K562 (cell line): Measurements from ENCODE around the gene PRSS50. TPM values are rescaled to one million over a fixed set of nuclear protein-coding genes. Genes with fewer than 3 reads are reported as not detected.

Experiments
- ATAC-seq: fragments of 200-7000 bp; cut with Tn5 transposase; 3 replicates; pipeline ENCODE4 v1.9.1; 2020; ENCODE audit warnings: moderate library complexity
- BruUV-seq: library from RNA; stranded (reverse); fragments of 400-500 nt; replicated peaks from 2 replicates; lab custom pipeline; 2021; lab: Mats Ljungman, UMichigan
- CTCF ChIA-PET: fragments of 300-600 bp; formaldehyde crosslinking; extraction: SDS; loops from one replicate; lab custom pipeline; 2021; ENCODE audit warnings: low intra/inter-chr PET ratio; lab: Yijun Ruan, JAX
- POLR2A ChIA-PET: fragments of 300-600, 350-650 bp; sonication (Branson Sonifier 250); formaldehyde crosslinking; extraction: SDS; loops from one replicate; lab custom pipeline; 2021; ENCODE audit warnings: antibody characterized with exemption, inconsistent platforms; lab: Yijun Ruan, JAX
- DNase-seq, 4 experiments: peaks; one replicate each; pipeline versions ENCODE4 v3.0.0 to v3.0.0-alpha.2; 2011 to 2018; ENCODE audit warnings: low spot score in 3 of 4, mixed read lengths in 3 of 4; ENCODE audit errors: extremely low read depth in 1 of 4
- FAIRE-seq: peaks from 2 replicates; lab custom pipeline; 2011; peaks lifted over from hg19 to GRCh38; lab: Jason Lieb, UNC
- H2AFZ ChIP-seq: 2 replicates; pipeline ENCODE4 v1.6.0; 2011; ENCODE audit warnings: low read depth, low read length, control low read depth, inconsistent platforms
- H3K27ac ChIP-seq: fragments of 200-600 bp; 3 replicates; pipeline ENCODE4 v1.8.0; 2011; ENCODE audit warnings: low read depth, mild to moderate bottlenecking, control low read depth, inconsistent platforms, low read length, moderate library complexity, mixed read lengths; ENCODE audit errors: extremely low read depth
- H3K27me3 ChIP-seq, 2 experiments: fragments of 300-600 bp in 1 of 2; 2 replicates in 1 of 2; 3 replicates in 1 of 2; pipeline versions ENCODE4 v1.6.0 to v1.8.0; 2011; ENCODE audit warnings: inconsistent platforms in 2 of 2, low read length in 2 of 2, mild to moderate bottlenecking in 1 of 2, mixed read lengths in 1 of 2, moderate library complexity in 1 of 2; ENCODE audit not compliant: control insufficient read depth in 2 of 2, insufficient read depth in 2 of 2
- H3K36me3 ChIP-seq: fragments of 300-600 bp; 3 replicates; pipeline ENCODE4 v1.8.0; 2011; ENCODE audit warnings: mild to moderate bottlenecking, low read length, inconsistent platforms; ENCODE audit not compliant: control insufficient read depth, insufficient read depth
- H3K4me1 ChIP-seq, 2 experiments: fragments of 200-600 bp in 1 of 2; replicated peaks in 1 of 2; 2 replicates in 1 of 2; 3 replicates in 1 of 2; pipeline versions ENCODE4 v1.5.1 to v1.8.0; 2011; ENCODE audit warnings: inconsistent platforms in 2 of 2, low read length in 2 of 2, mild to moderate bottlenecking in 1 of 2, mixed read lengths in 1 of 2, moderate library complexity in 1 of 2; ENCODE audit not compliant: control insufficient read depth in 2 of 2, insufficient read depth in 2 of 2
- H3K4me2 ChIP-seq: 2 replicates; pipeline ENCODE4 v1.6.1; 2011; ENCODE audit warnings: low read length, control low read depth, inconsistent platforms, mixed read lengths; ENCODE audit not compliant: insufficient read depth
- H3K4me3 ChIP-seq: fragments of 200-600 bp; sonication (generic), shearing (Covaris generic); 2 replicates; pipeline ENCODE4 v1.5.1; 2016; ENCODE audit warnings: control low read depth, inconsistent platforms
- H3K79me2 ChIP-seq: fragments of 200-600 bp; 3 replicates; pipeline ENCODE4 v1.8.0; 2011; ENCODE audit warnings: low read length, inconsistent platforms; ENCODE audit not compliant: control insufficient read depth, insufficient read depth
- H3K9ac ChIP-seq, 2 experiments: 2 replicates each; pipeline versions ENCODE4 v1.6.0 to v1.6.1; 2011; ENCODE audit warnings: low read depth in 2 of 2, low read length in 2 of 2, control low read depth in 1 of 2, inconsistent platforms in 1 of 2, mild to moderate bottlenecking in 1 of 2, mixed read lengths in 1 of 2; ENCODE audit not compliant: insufficient read depth in 1 of 2
- H3K9me1 ChIP-seq: one replicate; pipeline ENCODE4 v1.6.0; 2011; ENCODE audit warnings: inconsistent platforms, mild to moderate bottlenecking, low read length, moderate library complexity; ENCODE audit not compliant: control insufficient read depth, insufficient read depth
- H3K9me3 ChIP-seq: replicated peaks from 2 replicates; pipeline ENCODE4 v1.5.1; 2011; ENCODE audit warnings: low read depth, low read length, inconsistent platforms; ENCODE audit not compliant: control insufficient read depth, insufficient read depth
- H4K20me1 ChIP-seq: replicated peaks from 2 replicates; pipeline ENCODE4 v1.6.1; 2011; ENCODE audit warnings: low read length, inconsistent platforms, mixed read lengths; ENCODE audit not compliant: control insufficient read depth, insufficient read depth
- C11orf30 ChIP-seq: fragments of 450-650 bp; IDR thresholded peaks from 2 replicates; pipeline ENCODE4 v1.6.1; 2016; ENCODE audit warnings: low read depth, mild to moderate bottlenecking
- DACH1 ChIP-seq: fragments of 450-650 bp; IDR thresholded peaks from 2 replicates; pipeline ENCODE4 v1.6.1; 2018; ENCODE audit not compliant: partially characterized antibody
- NUFIP1 ChIP-seq: fragments of 450-650 bp; IDR thresholded peaks from 2 replicates; pipeline ENCODE4 v1.6.1; 2018; ENCODE audit not compliant: partially characterized antibody
- PRDM10 ChIP-seq: fragments of 450-650 bp; IDR thresholded peaks from 2 replicates; pipeline ENCODE4 v1.6.1; 2018; ENCODE audit not compliant: partially characterized antibody
- ZNF766 ChIP-seq: fragments of 200-800 bp; sonication (Bioruptor generic); conservative IDR thresholded peaks from 2 replicates; pipeline ENCODE4 v1.6.1; 2016; ENCODE audit warnings: missing genetic modification characterization, missing compliant biosample characterization
- WGBS: fragments of 100-300 bp; shearing (Covaris generic); methylation state at CpG from one replicate; pipeline ENCODE4 v1.1.6; 2016; ENCODE audit warnings: low coverage, mixed read lengths; ENCODE audit not compliant: insufficient coverage; ENCODE audit errors: missing lambda C conversion rate; 5-methylcytosine and 5-hydroxymethylcytosine counted together
- in situ Hi-C: fragments of 300-500 bp; cut with MboI; formaldehyde crosslinking; loops from 4 replicates; pipeline ENCODE4 v1.15.0; 2018; ENCODE audit warnings: inconsistent platforms, mixed read lengths
- intact Hi-C: fragments of 100-400 bp; cut with micrococcal nuclease; formaldehyde crosslinking; loops from 2 replicates; pipeline ENCODE4 v1.14.2; 2022
- polyA plus RNA-seq, 8 experiments: library from polyadenylated mRNA; depleted of rRNA in 4 of 8; stranded (reverse) in 5 of 8; unstranded in 3 of 8; fragments of >200 nt; fragmentation: Nextera tagmentation in 2 of 8; fragmentation: Illumina TruSeq in 1 of 8; extraction: Ambion mirVana in 2 of 8; extraction: Trizol in 1 of 8; gene quantifications; 2 replicates each; pipeline versions ENCODE4 v1.2.1 to v1.2.3, GENCODE V29; 2011 to 2014; ENCODE audit warnings: inconsistent platforms in 1 of 8, missing spikeins in 1 of 8
- total RNA-seq, 7 experiments: library from RNA; depleted of rRNA in 6 of 7; stranded (reverse); fragments of >200 nt in 6 of 7; fragmentation: Illumina TruSeq in 2 of 7; extraction: Trizol in 2 of 7; gene quantifications; 2 replicates each; pipeline versions ENCODE4 v1.2.1 to v1.2.3, GENCODE V29; 2011 to 2021; ENCODE audit warnings: low replicate concordance in 1 of 7
- TF ChIP-seq, protein P1 (sequence below): fragments of 250-450 bp; sonication (Bioruptor Pico); IDR thresholded peaks from 2 replicates; pipeline ENCODE4 v1.5.0; 2021; ENCODE audit warnings: mild to moderate bottlenecking, borderline replicate concordance

PRSS50 gene
- total and polyA plus RNA-seq, 9 of the 15 experiments (the other 6 are each of a cell fraction or from before 2014, with no cell fraction given), result 0.01 TPM; not detected in 8

- TF ChIP-seq ZNF766 (CRISPR knock-in tag), result no peak
- TF ChIP-seq NUFIP1, result no peak
- TF ChIP-seq C11orf30, result no peak
Observed at GRCh38 chr3:46709721-46710120, 7.9 kb downstream of the PRSS50 start (continued).

- DNase-seq, result no peak
- no peak for FAIRE-seq
- POLR2A ChIA-PET, result interaction anchor here (1.0 to 1.1 kb wide), 2 partner anchors 200 to 210 kb away, joined by 4 read pairs; no protein-coding TSS in a partner anchor
Observed at GRCh38 chr3:46709157-46709654, 8.5 kb downstream of the PRSS50 start.

More at GRCh38 chr3:46709157-46709654, 8.5 kb downstream of the PRSS50 start:
- Histone ChIP-seq H3K9me3 (no peaks in the 10 kb centered on the region), H3K9ac (0 out of 4 replicates have a peak overlapping the region, but pooled peaks of 1 of the 2 experiments have one; percentile 7), H3K27ac (no peak overlapping the region), H3K27me3 (peaks cover 11 to 54% of the 10 kb centered on the region in 2 experiments; a peak in 4 of 5 replicates), H3K4me2 (no peak overlapping the region), H3K79me2 (no peaks in the 10 kb centered on the region), H3K36me3 (no peaks in the 10 kb centered on the region), H3K4me3 (no peak overlapping the region), H3K9me1 (no peaks in the 10 kb centered on the region), H2AFZ (no peak overlapping the region), H4K20me1 (peaks cover 31% of the 10 kb centered on the region), H3K4me1 (no peaks in the 10 kb centered on the region)
- intact Hi-C loops, result loop anchor here (10.0 kb wide), 2 partner anchors 286 to 666 kb away; no protein-coding TSS in a partner anchor
- no peak for ATAC-seq
- TF ChIP-seq PRDM10 (peak; percentile 63), DACH1 (no peak)
- TF ChIP-seq, protein P1, sequence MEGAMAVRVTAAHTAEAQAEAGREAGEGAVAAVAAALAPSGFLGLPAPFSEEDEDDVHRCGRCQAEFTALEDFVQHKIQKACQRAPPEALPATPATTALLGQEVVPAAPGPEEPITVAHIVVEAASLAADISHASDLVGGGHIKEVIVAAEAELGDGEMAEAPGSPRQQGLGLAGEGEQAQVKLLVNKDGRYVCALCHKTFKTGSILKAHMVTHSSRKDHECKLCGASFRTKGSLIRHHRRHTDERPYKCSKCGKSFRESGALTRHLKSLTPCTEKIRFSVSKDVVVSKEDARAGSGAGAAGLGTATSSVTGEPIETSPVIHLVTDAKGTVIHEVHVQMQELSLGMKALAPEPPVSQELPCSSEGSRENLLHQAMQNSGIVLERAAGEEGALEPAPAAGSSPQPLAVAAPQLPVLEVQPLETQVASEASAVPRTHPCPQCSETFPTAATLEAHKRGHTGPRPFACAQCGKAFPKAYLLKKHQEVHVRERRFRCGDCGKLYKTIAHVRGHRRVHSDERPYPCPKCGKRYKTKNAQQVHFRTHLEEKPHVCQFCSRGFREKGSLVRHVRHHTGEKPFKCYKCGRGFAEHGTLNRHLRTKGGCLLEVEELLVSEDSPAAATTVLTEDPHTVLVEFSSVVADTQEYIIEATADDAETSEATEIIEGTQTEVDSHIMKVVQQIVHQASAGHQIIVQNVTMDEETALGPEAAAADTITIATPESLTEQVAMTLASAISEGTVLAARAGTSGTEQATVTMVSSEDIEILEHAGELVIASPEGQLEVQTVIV, result no peak
- CTCF ChIA-PET, result no interaction called here
- in situ Hi-C loops, result no loop called here
- WGBS, result 0% methylated on average over 7 of the region's 7 CpGs
- BruUV-seq, result no TSS peak
